Measurements from ENCODE around the gene DEUP1. TPM values are rescaled to one million over a fixed set of nuclear protein-coding genes. Genes with fewer than 3 reads are reported as not detected.

DEUP1 gene
- total RNA-seq, 1 donor from 2014 or later = not detected

DNA sequence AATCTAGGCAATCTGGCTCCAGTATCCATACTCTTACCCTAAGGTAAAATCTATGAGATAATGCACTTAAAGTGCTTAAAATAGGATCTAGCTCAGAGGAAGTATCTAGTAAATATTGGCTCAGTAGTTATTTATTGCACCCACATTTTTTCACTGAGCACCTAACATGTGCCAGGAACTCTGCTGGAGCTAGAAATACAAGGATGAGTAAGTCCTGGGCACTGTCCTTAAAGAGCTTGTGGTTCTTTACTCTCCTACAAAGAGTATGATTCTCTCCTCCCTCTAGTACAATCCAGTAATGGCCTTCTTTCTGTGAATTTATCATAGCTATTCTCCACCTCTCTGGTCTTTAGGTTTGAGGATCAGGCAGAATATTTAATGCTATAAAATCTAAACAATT lies 59.2 kb downstream of the DEUP1 start:
- no peak for DNase-seq (ENCODE audit: extremely low spot score, unreplicated experiment)
- Mint-ChIP-seq H3K27ac (ENCODE audit: unreplicated experiment) (no peak overlapping the region), H3K36me3 (ENCODE audit: unreplicated experiment) (no peaks in the 10 kb centered on the region), H3K27me3 (ENCODE audit: unreplicated experiment) (peaks cover 36% of the 10 kb centered on the region), H3K4me3 (ENCODE audit: unreplicated experiment) (no peak overlapping the region), H3K9me3 (ENCODE audit: unreplicated experiment) (no peaks in the 10 kb centered on the region), H3K4me1 (ENCODE audit: unreplicated experiment) (peaks cover 2% of the 10 kb centered on the region)
- TF ChIP-seq, protein P1, sequence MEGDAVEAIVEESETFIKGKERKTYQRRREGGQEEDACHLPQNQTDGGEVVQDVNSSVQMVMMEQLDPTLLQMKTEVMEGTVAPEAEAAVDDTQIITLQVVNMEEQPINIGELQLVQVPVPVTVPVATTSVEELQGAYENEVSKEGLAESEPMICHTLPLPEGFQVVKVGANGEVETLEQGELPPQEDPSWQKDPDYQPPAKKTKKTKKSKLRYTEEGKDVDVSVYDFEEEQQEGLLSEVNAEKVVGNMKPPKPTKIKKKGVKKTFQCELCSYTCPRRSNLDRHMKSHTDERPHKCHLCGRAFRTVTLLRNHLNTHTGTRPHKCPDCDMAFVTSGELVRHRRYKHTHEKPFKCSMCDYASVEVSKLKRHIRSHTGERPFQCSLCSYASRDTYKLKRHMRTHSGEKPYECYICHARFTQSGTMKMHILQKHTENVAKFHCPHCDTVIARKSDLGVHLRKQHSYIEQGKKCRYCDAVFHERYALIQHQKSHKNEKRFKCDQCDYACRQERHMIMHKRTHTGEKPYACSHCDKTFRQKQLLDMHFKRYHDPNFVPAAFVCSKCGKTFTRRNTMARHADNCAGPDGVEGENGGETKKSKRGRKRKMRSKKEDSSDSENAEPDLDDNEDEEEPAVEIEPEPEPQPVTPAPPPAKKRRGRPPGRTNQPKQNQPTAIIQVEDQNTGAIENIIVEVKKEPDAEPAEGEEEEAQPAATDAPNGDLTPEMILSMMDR (IDR thresholded peaks at IDR 0.05) = no peak

DNA sequence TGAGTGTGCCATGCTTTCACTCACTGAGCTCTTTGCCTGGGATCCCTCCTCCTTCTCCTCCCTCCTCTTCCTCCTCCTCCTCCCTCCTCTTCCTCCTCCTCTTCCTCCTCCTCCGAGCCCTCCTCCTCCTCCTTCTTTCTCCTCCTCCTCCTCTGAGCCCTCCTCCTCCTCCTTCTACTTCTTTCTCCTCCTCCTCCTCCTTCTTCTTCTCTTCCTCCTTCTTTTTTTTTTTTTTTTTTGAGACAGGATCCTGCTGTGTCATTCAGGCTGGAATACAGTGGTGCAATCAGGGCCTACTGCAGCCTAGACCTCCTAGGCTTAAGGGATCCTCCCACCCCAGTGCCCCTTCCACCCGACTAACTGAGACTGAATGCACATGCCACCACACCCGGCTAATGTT lies 62.3 kb downstream of the DEUP1 start:
- Mint-ChIP-seq H3K4me1 (ENCODE audit: unreplicated experiment) (peaks cover 8% of the 10 kb centered on the region), H3K27ac (ENCODE audit: unreplicated experiment) (no peak overlapping the region), H3K27me3 (ENCODE audit: unreplicated experiment) (peaks cover 24% of the 10 kb centered on the region), H3K9me3 (ENCODE audit: unreplicated experiment) (no peaks in the 10 kb centered on the region), H3K36me3 (ENCODE audit: unreplicated experiment) (no peaks in the 10 kb centered on the region), H3K4me3 (ENCODE audit: unreplicated experiment) (no peak overlapping the region)
- TF ChIP-seq, protein P1 (IDR thresholded peaks at IDR 0.05) = no peak
- DNase-seq (ENCODE audit: extremely low spot score, unreplicated experiment) = no peak

DNA sequence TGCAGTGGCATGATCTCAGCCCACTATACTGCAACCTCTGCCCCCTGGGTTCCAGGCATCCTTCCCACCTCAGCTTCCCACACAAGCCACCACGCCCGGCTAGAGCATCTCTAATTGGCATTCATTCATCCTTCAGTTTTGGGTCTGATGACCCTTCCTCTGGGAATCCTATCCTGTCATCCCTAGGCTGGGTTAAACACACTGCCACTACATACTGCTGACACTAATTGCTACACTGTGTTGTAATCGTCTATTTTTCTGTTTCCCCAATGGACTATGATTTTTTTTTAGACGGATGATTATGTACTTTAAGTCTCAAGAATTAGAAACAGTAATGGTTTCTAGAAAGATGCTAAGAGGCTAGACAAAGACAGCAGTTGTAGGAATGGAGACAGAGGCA lies 62.8 kb downstream of the DEUP1 start:
- peaks cover 20% of the 10 kb centered on the region for H3K27me3 Mint-ChIP-seq (ENCODE audit: unreplicated experiment)
- TF ChIP-seq, protein P1 (IDR thresholded peaks at IDR 0.05) = no peak
- DNase-seq (ENCODE audit: extremely low spot score, unreplicated experiment) = no peak
- no peaks in the 10 kb centered on the region for H3K36me3 Mint-ChIP-seq (ENCODE audit: unreplicated experiment)
- no peak overlapping the region for H3K27ac Mint-ChIP-seq (ENCODE audit: unreplicated experiment)
- H3K9me3 Mint-ChIP-seq (ENCODE audit: unreplicated experiment) = no peaks in the 10 kb centered on the region
- no peak overlapping the region for H3K4me3 Mint-ChIP-seq (ENCODE audit: unreplicated experiment)
- H3K4me1 Mint-ChIP-seq (ENCODE audit: unreplicated experiment) = peaks cover 8% of the 10 kb centered on the region

DNA sequence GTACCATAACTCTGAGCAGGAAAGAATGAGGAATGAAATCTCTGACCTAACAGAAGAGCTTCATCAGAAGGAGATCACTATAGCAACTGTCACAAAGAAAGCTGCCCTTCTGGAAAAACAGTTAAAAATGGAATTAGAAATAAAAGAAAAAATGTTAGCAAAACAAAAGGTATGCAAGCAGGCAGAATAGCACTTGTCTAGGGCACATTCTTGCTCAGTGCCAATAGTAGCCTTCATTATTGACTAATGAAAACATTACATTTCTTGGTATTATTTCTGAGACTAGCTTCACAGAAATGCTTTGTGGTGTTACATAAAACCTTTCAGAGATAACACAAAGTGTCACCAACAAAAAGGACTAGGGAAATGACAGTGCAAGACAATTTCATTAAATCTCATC lies 63.9 kb downstream of the DEUP1 start:
- Mint-ChIP-seq H3K27me3 (ENCODE audit: unreplicated experiment) (peaks cover 11% of the 10 kb centered on the region), H3K4me3 (ENCODE audit: unreplicated experiment) (no peak overlapping the region), H3K9me3 (ENCODE audit: unreplicated experiment) (no peaks in the 10 kb centered on the region), H3K4me1 (ENCODE audit: unreplicated experiment) (peaks cover 8% of the 10 kb centered on the region), H3K36me3 (ENCODE audit: unreplicated experiment) (no peaks in the 10 kb centered on the region), H3K27ac (ENCODE audit: unreplicated experiment) (no peak overlapping the region)
- no peak for DNase-seq (ENCODE audit: extremely low spot score, unreplicated experiment)
- TF ChIP-seq, protein P1 (IDR thresholded peaks at IDR 0.05) = no peak

DNA sequence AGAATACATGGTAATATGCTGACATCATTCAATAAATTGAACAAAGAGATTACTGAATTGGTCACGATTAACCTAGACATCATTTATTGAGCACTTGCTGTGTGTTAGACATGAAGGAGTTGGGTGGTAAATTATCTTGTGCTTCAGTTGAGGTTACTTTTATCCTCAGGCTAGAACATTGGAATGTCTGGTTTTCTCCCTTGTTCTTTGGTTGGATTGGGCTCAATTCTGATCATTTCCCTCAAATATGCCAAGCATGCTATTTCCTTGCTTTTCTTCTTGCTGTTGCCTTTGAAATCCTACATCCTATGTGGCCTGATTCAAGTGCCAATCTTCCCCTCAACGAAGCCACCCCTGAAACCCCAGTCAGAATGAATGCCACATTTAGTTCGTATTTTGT lies 65.8 kb downstream of the DEUP1 start:
- Mint-ChIP-seq H3K4me3 (ENCODE audit: unreplicated experiment) (no peak overlapping the region), H3K27ac (ENCODE audit: unreplicated experiment) (no peak overlapping the region), H3K27me3 (ENCODE audit: unreplicated experiment) (peaks cover 18% of the 10 kb centered on the region), H3K4me1 (ENCODE audit: unreplicated experiment) (peaks cover 8% of the 10 kb centered on the region), H3K9me3 (ENCODE audit: unreplicated experiment) (no peaks in the 10 kb centered on the region), H3K36me3 (ENCODE audit: unreplicated experiment) (no peaks in the 10 kb centered on the region)
- TF ChIP-seq, protein P1 (IDR thresholded peaks at IDR 0.05) = no peak
- DNase-seq (ENCODE audit: extremely low spot score, unreplicated experiment) = no peak
